GM23338 (cell line): ENCODE results near the gene UBE3A. TPM values are rescaled to one million over a fixed set of nuclear protein-coding genes. Genes with fewer than 3 reads are reported as not detected.
A peak's percentile ranks its signal among the peaks of the same experiment; 100 is the strongest.

ENCODE experiments used
- ATAC-seq: fragments of 200-7000 bp; cut with Tn5 transposase; 3 replicates; pipeline ENCODE4 v1.9.1; 2020
- DNase-seq: peaks from one replicate; pipeline ENCODE4 v3.0.0-alpha.2; 2015; ENCODE audit warnings: low spot score
- H2AFZ ChIP-seq: fragments of 200-600 bp; sonication (generic); 2 replicates; pipeline ENCODE4 v1.8.0; 2016; ENCODE audit warnings: antibody characterized with exemption, mild to moderate bottlenecking, moderate library complexity
- H3F3A ChIP-seq: fragments of 200-600 bp; sonication (generic); replicated peaks from 2 replicates; pipeline ENCODE4 v1.8.0; 2017; ENCODE audit warnings: antibody characterized with exemption, mixed run types, low read depth
- H3K27ac ChIP-seq: fragments of 200-600 bp; sonication (generic); 2 replicates; pipeline ENCODE4 v1.6.1; 2016; ENCODE audit warnings: low read depth
- H3K27me3 ChIP-seq: fragments of 200-600 bp; sonication (generic); 2 replicates; pipeline ENCODE4 v1.8.0; 2016; ENCODE audit warnings: mild to moderate bottlenecking, mixed run types, moderate library complexity; ENCODE audit not compliant: insufficient read depth
- H3K36me3 ChIP-seq: fragments of 200-600 bp; sonication (generic); 2 replicates; pipeline ENCODE4 v1.8.0; 2016; ENCODE audit warnings: mild to moderate bottlenecking; ENCODE audit not compliant: insufficient read depth
- H3K4me1 ChIP-seq: fragments of 200-600 bp; sonication (generic); 2 replicates; pipeline ENCODE4 v1.8.0; 2016; ENCODE audit warnings: mild to moderate bottlenecking, moderate library complexity; ENCODE audit not compliant: insufficient read depth
- H3K4me2 ChIP-seq: fragments of 200-600 bp; sonication (generic); 2 replicates; pipeline ENCODE4 v1.7.1; 2017; ENCODE audit warnings: mixed run types
- H3K4me3 ChIP-seq: fragments of 200-600 bp; sonication (generic); 2 replicates; pipeline ENCODE4 v1.6.1; 2016; ENCODE audit warnings: mixed run types
- H3K79me2 ChIP-seq: fragments of 200-600 bp; sonication (generic); replicated peaks from 2 replicates; pipeline ENCODE4 v1.8.0; 2017; ENCODE audit warnings: mild to moderate bottlenecking; ENCODE audit not compliant: insufficient read depth
- H3K9me2 ChIP-seq: fragments of 200-600 bp; sonication (generic); 2 replicates; pipeline ENCODE4 v1.8.0; 2017; ENCODE audit not compliant: insufficient read depth
- H4K20me1 ChIP-seq: fragments of 200-600 bp; sonication (generic); replicated peaks from 2 replicates; pipeline ENCODE4 v1.8.0; 2017; ENCODE audit warnings: mild to moderate bottlenecking; ENCODE audit not compliant: insufficient read depth
- H3K27ac Mint-ChIP-seq: 2 replicates; pipeline ENCODE4 v1.8.0; 2020; ENCODE audit warnings: inconsistent platforms, mild to moderate bottlenecking, moderate library complexity, mixed read lengths
- H3K27me3 Mint-ChIP-seq: 3 replicates; pipeline ENCODE4 v1.8.0; 2022; ENCODE audit warnings: low read depth, mild to moderate bottlenecking, moderate library complexity, mixed read lengths, inconsistent platforms; ENCODE audit not compliant: insufficient read depth, poor library complexity
- H3K36me3 Mint-ChIP-seq: 3 replicates; pipeline ENCODE4 v1.8.0; 2021; ENCODE audit warnings: low read depth, mild to moderate bottlenecking, inconsistent platforms, moderate library complexity, mixed read lengths
- H3K4me1 Mint-ChIP-seq: 3 replicates; pipeline ENCODE4 v1.8.0; 2020; ENCODE audit warnings: mild to moderate bottlenecking, inconsistent platforms, mixed read lengths
- H3K4me3 Mint-ChIP-seq: 3 replicates; pipeline ENCODE4 v1.8.0; 2021; ENCODE audit warnings: moderate library complexity, mild to moderate bottlenecking, inconsistent platforms, mixed read lengths
- H3K9me3 Mint-ChIP-seq: 3 replicates; pipeline ENCODE4 v1.8.0; 2020; ENCODE audit warnings: moderate library complexity, mild to moderate bottlenecking, inconsistent platforms, mixed read lengths
- CREB1 ChIP-seq: fragments of 250-450 bp; sonication (Bioruptor Pico); IDR thresholded peaks from 2 replicates; pipeline ENCODE4 v1.5.0; 2020; ENCODE audit warnings: low read depth, mild to moderate bottlenecking, moderate library complexity
- CTCF ChIP-seq, 2 experiments: fragments of 200-600 bp in 1 of 2; sonication (generic) in 1 of 2; conservative IDR thresholded peaks; 2 replicates each; pipeline versions ENCODE4 v1.5.1 to v1.6.1; 2016 to 2017; ENCODE audit warnings: antibody characterized with exemption in 2 of 2, low read depth in 2 of 2, mild to moderate bottlenecking in 2 of 2, moderate library complexity in 1 of 2
- ZNF114 ChIP-seq: fragments of 250-450 bp; sonication (Bioruptor Pico); IDR thresholded peaks from 2 replicates; pipeline ENCODE4 v1.5.0; 2020; ENCODE audit warnings: mild to moderate bottlenecking, moderate library complexity
- ZNF462 ChIP-seq: fragments of 250-450 bp; sonication (Bioruptor Pico); IDR thresholded peaks from 2 replicates; pipeline ENCODE4 v1.5.0; 2020; ENCODE audit warnings: mild to moderate bottlenecking, moderate library complexity
- polyA plus RNA-seq: library from polyadenylated mRNA; unstranded; fragments of >200 nt; fragmentation: Nextera tagmentation; extraction: Ambion mirVana; gene quantifications from 2 replicates; pipeline ENCODE4 v1.2.1, GENCODE V29; 2016
- total RNA-seq: library from RNA; depleted of rRNA; stranded (reverse); fragments of >200 nt; shearing (Covaris generic); gene quantifications from 2 replicates; pipeline ENCODE4 v1.2.3, GENCODE V29; 2014

Gene UBE3A
- total and polyA plus RNA-seq, 2 experiments from 2014 or later = 96.1 to 150 TPM

- no peak for TF ChIP-seq ZNF462
Measured at GRCh38 chr15:25346371-25346770, 92.5 kb downstream of the UBE3A start (continued).

GRCh38 chr15:25345943-25346342 lies 92.9 kb downstream of the UBE3A start:
- Histone ChIP-seq H3K27ac (no peak overlapping the region; the same call in 1 of the 2 replicates), H3K36me3 (no peaks in the 10 kb centered on the region), H3K4me1 (peaks cover 28% of the 10 kb centered on the region), H3K4me3 (no peak overlapping the region), H3K79me2 (peaks cover 38% of the 10 kb centered on the region), H3K4me2 (no peak overlapping the region), H2AFZ (no peak overlapping the region), H3F3A (no peaks in the 10 kb centered on the region), H3K27me3 (no peaks in the 10 kb centered on the region), H4K20me1 (no peaks in the 10 kb centered on the region; the same call in 1 of the 2 replicates), H3K9me2 (no peaks in the 10 kb centered on the region)
- peak; percentile 91 for ATAC-seq
- DNase-seq = peak; percentile 61
- H3K27ac Mint-ChIP-seq = peak overlapping the region; percentile 80; the same call in 1 of the 2 replicates
- peaks cover 34% of the 10 kb centered on the region for H3K36me3 Mint-ChIP-seq
- TF ChIP-seq CTCF (conservative IDR thresholded peaks at IDR 0.05; ENCODE audit: low read depth in 2 of 2) (peak; percentile 47 to 63), CREB1 (CRISPR knock-in tag) (no peak), ZNF114 (CRISPR knock-in tag) (no peak)
- no peak overlapping the region for H3K4me3 Mint-ChIP-seq
- H3K4me1 Mint-ChIP-seq = peaks cover 48% of the 10 kb centered on the region
- H3K27me3 Mint-ChIP-seq = no peaks in the 10 kb centered on the region
- peaks cover 4% of the 10 kb centered on the region; the same call in 1 of the 3 replicates for H3K9me3 Mint-ChIP-seq
